Esophagus squamous epithelium (tissue), 5 donors: ENCODE measurements around the gene CNTN2. TPM values are rescaled to one million over a fixed set of nuclear protein-coding genes. Genes with fewer than 3 reads are reported as not detected.

ENCODE experiments used
- DNase-seq: peaks from one replicate; lab custom pipeline; 2025; lab: John Stamatoyannopoulos, UW
- H3K27ac ChIP-seq, 4 donors: fragments of 200-600 bp; sonication (generic); one replicate each; pipeline ENCODE4 v1.5.1; 2016 to 2019; ENCODE audit warnings: mild to moderate bottlenecking in 1 of 4
- H3K27me3 ChIP-seq, 4 donors: fragments of 200-600 bp; sonication (generic); 1 replicate in 3 of 4; 2 replicates in 1 of 4; pipeline versions ENCODE4 v1.5.1 to v1.6.0; 2017 to 2021; ENCODE audit warnings: antibody characterized with exemption in 1 of 4
- H3K36me3 ChIP-seq, 3 donors: fragments of 200-600 bp; sonication (generic); one replicate each; pipeline ENCODE4 v1.5.1; 2016 to 2019
- H3K4me1 ChIP-seq, 3 donors: fragments of 200-600 bp; sonication (generic); one replicate each; pipeline ENCODE4 v1.5.1; 2017 to 2019
- H3K4me3 ChIP-seq, 4 donors: fragments of 200-600 bp; sonication (generic); 1 replicate in 3 of 4; 2 replicates in 1 of 4; pipeline ENCODE4 v1.5.1; 2016 to 2019; ENCODE audit warnings: mild to moderate bottlenecking in 2 of 4, moderate library complexity in 1 of 4
- H3K9me3 ChIP-seq, 3 donors: fragments of 200-600 bp; sonication (generic); one replicate each; pipeline ENCODE4 v1.5.1; 2016 to 2019
- CTCF ChIP-seq, 6 experiments: fragments of 450-650 bp in 4 of 6; fragments of 200-600 bp in 2 of 6; sonication (generic) in 2 of 6; IDR thresholded peaks; one replicate each; pipeline ENCODE4 v1.5.1; 2016 to 2019; ENCODE audit warnings: antibody characterized with exemption in 6 of 6, mild to moderate bottlenecking in 4 of 6, moderate library complexity in 4 of 6
- POLR2A ChIP-seq, 4 donors: fragments of 450-650 bp; IDR thresholded peaks; one replicate each; pipeline ENCODE4 v1.6.1; 2017; ENCODE audit warnings: antibody characterized with exemption in 4 of 4, mild to moderate bottlenecking in 4 of 4, moderate library complexity in 3 of 4
- WGBS, 2 donors: methylation state at CpG; one replicate each; pipeline ENCODE4 v1.1.5; 2018; 5-methylcytosine and 5-hydroxymethylcytosine counted together
- intact Hi-C: fragments of 100-400 bp; cut with DNase I; formaldehyde crosslinking; loops from one replicate; pipeline ENCODE4 v1.15.0; 2022
- total RNA-seq, 4 donors: library from RNA; depleted of rRNA; stranded (reverse); fragments of >200 nt; gene quantifications; one replicate each; pipeline ENCODE4 v1.1.0, GENCODE V29; 2016
- donor health status: DM: yes; HTN: yes; CAD: no.

CNTN2 gene
- total RNA-seq, 4 donors from 2014 or later: 0.19 TPM; not detected in 3

- Histone ChIP-seq H3K27ac (no peak overlapping the region), H3K4me1 (peaks cover 3 to 17% (median 4%) of the 10 kb centered on the region in 3 donors), H3K9me3 (no peaks in the 10 kb centered on the region), H3K36me3 (no peaks in the 10 kb centered on the region), H3K27me3 (peaks cover 0 to 11% (median 0%) of the 10 kb centered on the region in 4 donors), H3K4me3 (no peak overlapping the region)
- TF ChIP-seq POLR2A (IDR thresholded peaks at IDR 0.05) (no peak), CTCF (IDR thresholded peaks at IDR 0.05) (no peak)
- no peak for DNase-seq
- WGBS, 2 donors: 72 to 73% methylated on average over 7 of the region's 8 CpGs
- intact Hi-C loops: no loop called here
Observed at GRCh38 chr1:205008896-205009295, 34.1 kb upstream of the CNTN2 start.

GRCh38 chr1:205009670-205010069 is 33.3 kb upstream of the CNTN2 start:
- peaks cover 0 to 11% (median 0%) of the 10 kb centered on the region in 4 donors for H3K27me3 ChIP-seq
- H3K36me3 ChIP-seq: no peaks in the 10 kb centered on the region
- no peak for DNase-seq
- no peaks in the 10 kb centered on the region for H3K9me3 ChIP-seq
- no peak overlapping the region for H3K27ac ChIP-seq
- WGBS, 2 donors: 87 to 88% methylated on average over 3 to 11 of the region's 12 CpGs
- no peak overlapping the region for H3K4me3 ChIP-seq
- TF ChIP-seq POLR2A (IDR thresholded peaks at IDR 0.05) (no peak), CTCF (IDR thresholded peaks at IDR 0.05) (no peak)
- intact Hi-C loops: no loop called here
- H3K4me1 ChIP-seq: peaks cover 4 to 21% (median 5%) of the 10 kb centered on the region in 3 donors

- Histone ChIP-seq H3K27ac (no peak overlapping the region), H3K4me1 (peaks cover 4 to 24% (median 5%) of the 10 kb centered on the region in 3 donors), H3K36me3 (no peaks in the 10 kb centered on the region), H3K9me3 (no peaks in the 10 kb centered on the region), H3K4me3 (no peak overlapping the region), H3K27me3 (peaks cover 0 to 16% (median 0%) of the 10 kb centered on the region in 4 donors)
- TF ChIP-seq CTCF (IDR thresholded peaks at IDR 0.05): no peak
- TF ChIP-seq POLR2A (IDR thresholded peaks at IDR 0.05): no peak
- intact Hi-C loops: no loop called here
- WGBS, 2 donors: 51 to 71% methylated on average over 9 to 10 of the region's 13 CpGs
- DNase-seq: no peak
Observed at GRCh38 chr1:205012391-205013140, 30.4 kb upstream of the CNTN2 start.

GRCh38 chr1:205013683-205014367 is 29.2 kb upstream of the CNTN2 start:
- WGBS, 2 donors: 19 to 40% methylated on average over 2 to 3 of the region's 6 CpGs
- Histone ChIP-seq H3K4me1 (peaks cover 4 to 24% (median 5%) of the 10 kb centered on the region in 3 donors), H3K27me3 (peaks cover 0 to 29% (median 0%) of the 10 kb centered on the region in 4 donors), H3K4me3 (no peak overlapping the region), H3K9me3 (no peaks in the 10 kb centered on the region), H3K36me3 (no peaks in the 10 kb centered on the region), H3K27ac (no peak overlapping the region)
- DNase-seq: no peak
- TF ChIP-seq CTCF (IDR thresholded peaks at IDR 0.05): no peak
- TF ChIP-seq POLR2A (IDR thresholded peaks at IDR 0.05): no peak
- intact Hi-C loops: no loop called here

GRCh38 chr1:205014783-205015182 is 28.2 kb upstream of the CNTN2 start:
- H3K27ac ChIP-seq: no peak overlapping the region
- no peaks in the 10 kb centered on the region for H3K9me3 ChIP-seq
- H3K36me3 ChIP-seq: no peaks in the 10 kb centered on the region
- peaks cover 4 to 24% (median 5%) of the 10 kb centered on the region in 3 donors for H3K4me1 ChIP-seq
- intact Hi-C loops: no loop called here
- no peak for DNase-seq
- 74% methylated on average over 8 of the region's 10 CpGs; no CpG with 5 or more reads in 1 of the 2 donors for WGBS, 2 donors
- H3K4me3 ChIP-seq: no peak overlapping the region
- peaks cover 0 to 38% (median 0%) of the 10 kb centered on the region in 4 donors for H3K27me3 ChIP-seq
- no peak for TF ChIP-seq POLR2A (IDR thresholded peaks at IDR 0.05)
- no peak for TF ChIP-seq CTCF (IDR thresholded peaks at IDR 0.05)
